H9 (cell line): ENCODE results near the gene RSPH9. TPM values are rescaled to one million over a fixed set of nuclear protein-coding genes. Genes with fewer than 3 reads are reported as not detected.

Experiments
- DNase-seq: peaks from one replicate; pipeline ENCODE4 v3.0.0-alpha.2; 2017
- H2AFZ ChIP-seq: one replicate; pipeline ENCODE4 v1.6.1; 2013; ENCODE audit warnings: mild to moderate bottlenecking, low read length, control low read depth, moderate library complexity
- H2AK5ac ChIP-seq: 2 replicates; pipeline ENCODE4 v1.6.1; 2013; ENCODE audit warnings: low read length, control low read depth, mixed read lengths; ENCODE audit not compliant: insufficient read length
- H2BK120ac ChIP-seq: one replicate; pipeline ENCODE4 v1.6.1; 2013; ENCODE audit warnings: low read depth, mild to moderate bottlenecking, low read length, control low read depth, inconsistent platforms; ENCODE audit not compliant: poor library complexity, severe bottlenecking
- H2BK12ac ChIP-seq: 2 replicates; pipeline ENCODE4 v1.6.1; 2013; ENCODE audit warnings: low read length, control low read depth, mixed read lengths, low read depth; ENCODE audit not compliant: insufficient read length
- H2BK15ac ChIP-seq: 2 replicates; pipeline ENCODE4 v1.6.1; 2013; ENCODE audit warnings: low read depth, low read length, control low read depth
- H2BK20ac ChIP-seq: one replicate; pipeline ENCODE4 v1.6.1; 2013; ENCODE audit warnings: low read depth, mild to moderate bottlenecking, low read length, control low read depth, inconsistent platforms; ENCODE audit not compliant: poor library complexity, severe bottlenecking
- H2BK5ac ChIP-seq: 2 replicates; pipeline ENCODE4 v1.6.1; 2013; ENCODE audit warnings: low read length, control low read depth, mixed read lengths; ENCODE audit not compliant: insufficient read length
- H3K14ac ChIP-seq: 2 replicates; pipeline ENCODE4 v1.6.1; 2013; ENCODE audit warnings: low read length, control low read depth; ENCODE audit not compliant: insufficient read depth
- H3K18ac ChIP-seq: 2 replicates; pipeline ENCODE4 v1.6.1; 2013; ENCODE audit warnings: low read depth, mild to moderate bottlenecking, mixed read lengths, low read length, control low read depth; ENCODE audit not compliant: insufficient read length
- H3K23ac ChIP-seq: 2 replicates; pipeline ENCODE4 v1.6.1; 2013; ENCODE audit warnings: low read length, control low read depth, mixed read lengths, low read depth; ENCODE audit not compliant: insufficient read length
- H3K23me2 ChIP-seq: 2 replicates; pipeline ENCODE4 v1.6.1; 2013; ENCODE audit warnings: low read depth, mild to moderate bottlenecking, mixed read lengths, low read length, control low read depth; ENCODE audit not compliant: insufficient read length, poor library complexity, severe bottlenecking
- H3K27ac ChIP-seq: 2 replicates; pipeline ENCODE4 v1.5.1; 2013; ENCODE audit warnings: low read length, control low read depth, mixed read lengths, low read depth; ENCODE audit not compliant: insufficient read length
- H3K27me3 ChIP-seq: 2 replicates; pipeline ENCODE4 v1.6.1; 2013; ENCODE audit warnings: low read length, control low read depth, inconsistent platforms; ENCODE audit not compliant: insufficient read depth
- H3K4ac ChIP-seq: 2 replicates; pipeline ENCODE4 v1.6.1; 2013; ENCODE audit warnings: low read depth, mild to moderate bottlenecking, control low read depth, inconsistent platforms, low read length, moderate library complexity
- H3K4me1 ChIP-seq: 2 replicates; pipeline ENCODE4 v1.6.1; 2013; ENCODE audit warnings: low read length, control low read depth, inconsistent platforms; ENCODE audit not compliant: insufficient read depth
- H3K4me2 ChIP-seq: 2 replicates; pipeline ENCODE4 v1.6.1; 2013; ENCODE audit warnings: low read length, control low read depth, mixed read lengths; ENCODE audit not compliant: insufficient read length, insufficient read depth
- H3K56ac ChIP-seq: 2 replicates; pipeline ENCODE4 v1.6.1; 2013; ENCODE audit warnings: low read depth, mild to moderate bottlenecking, mixed read lengths, low read length, control low read depth; ENCODE audit not compliant: insufficient read length
- H3K79me1 ChIP-seq: 2 replicates; pipeline ENCODE4 v1.6.1; 2013; ENCODE audit warnings: low read depth, mild to moderate bottlenecking, moderate library complexity, low read length, control low read depth, inconsistent platforms; ENCODE audit not compliant: insufficient read depth, poor library complexity, severe bottlenecking
- H3K79me2 ChIP-seq: 2 replicates; pipeline ENCODE4 v1.6.1; 2013; ENCODE audit warnings: low read length, control low read depth, inconsistent platforms; ENCODE audit not compliant: insufficient read depth
- H3K9ac ChIP-seq: 2 replicates; pipeline ENCODE4 v1.6.1; 2013; ENCODE audit warnings: low read length, control low read depth, mixed read lengths; ENCODE audit not compliant: insufficient read length; ENCODE audit errors: extremely low read depth
- H3K9me3 ChIP-seq: one replicate; pipeline ENCODE4 v1.6.1; 2013; ENCODE audit warnings: low read depth, low read length, inconsistent platforms; ENCODE audit not compliant: control insufficient read depth
- H3T11ph ChIP-seq: one replicate; pipeline ENCODE4 v1.6.1; 2013; ENCODE audit warnings: mild to moderate bottlenecking, low read length, control low read depth, inconsistent platforms
- H4K20me1 ChIP-seq: one replicate; pipeline ENCODE4 v1.6.1; 2013; ENCODE audit not compliant: control insufficient read depth, insufficient read length, insufficient read depth
- H4K5ac ChIP-seq: 2 replicates; pipeline ENCODE4 v1.6.1; 2013; ENCODE audit warnings: low read depth, mild to moderate bottlenecking, mixed read lengths, low read length, control low read depth; ENCODE audit not compliant: insufficient read length
- H4K8ac ChIP-seq: replicated peaks from 2 replicates; pipeline ENCODE4 v1.6.1; 2013; ENCODE audit warnings: low read length, control low read depth, mixed read lengths, low read depth; ENCODE audit not compliant: insufficient read length
- H4K91ac ChIP-seq: 2 replicates; pipeline ENCODE4 v1.6.1; 2013; ENCODE audit warnings: low read depth, mild to moderate bottlenecking, moderate library complexity, mixed read lengths, low read length, control low read depth; ENCODE audit not compliant: insufficient read length
- H3K27ac Mint-ChIP-seq, 3 experiments: 2 replicates in 2 of 3; 3 replicates in 1 of 3; pipeline ENCODE4 v1.8.0; 2020 to 2021; ENCODE audit warnings: mixed read lengths in 3 of 3, mild to moderate bottlenecking in 1 of 3, moderate library complexity in 1 of 3
- H3K27me3 Mint-ChIP-seq: 2 replicates; pipeline ENCODE4 v1.8.0; 2021; ENCODE audit warnings: low read depth, mild to moderate bottlenecking, moderate library complexity, mixed read lengths
- H3K36me3 Mint-ChIP-seq, 3 experiments: 2 replicates in 2 of 3; 3 replicates in 1 of 3; pipeline ENCODE4 v1.8.0; 2020 to 2021; ENCODE audit warnings: low read depth in 3 of 3, mixed read lengths in 3 of 3; ENCODE audit not compliant: insufficient read depth in 1 of 3
- H3K4me1 Mint-ChIP-seq, 2 experiments: 2 replicates each; pipeline ENCODE4 v1.8.0; 2020; ENCODE audit warnings: mixed read lengths in 2 of 2
- H3K4me3 Mint-ChIP-seq, 2 experiments: 2 replicates in 1 of 2; 3 replicates in 1 of 2; pipeline ENCODE4 v1.8.0; 2020 to 2021; ENCODE audit warnings: mild to moderate bottlenecking in 2 of 2, mixed read lengths in 2 of 2, moderate library complexity in 1 of 2
- H3K9me3 Mint-ChIP-seq, 2 experiments: 2 replicates in 1 of 2; 3 replicates in 1 of 2; pipeline ENCODE4 v1.8.0; 2020; ENCODE audit warnings: mild to moderate bottlenecking in 2 of 2, mixed read lengths in 2 of 2, moderate library complexity in 1 of 2
- CTCF ChIP-seq: fragments of 200-600 bp; sonication (generic); conservative IDR thresholded peaks from 3 replicates; pipeline ENCODE4 v1.8.0; 2021; ENCODE audit warnings: antibody characterized with exemption, mild to moderate bottlenecking
- WGBS: extraction: QIAGEN DNeasy Blood & Tissue Kit; methylation state at CpG from one replicate; pipeline ENCODE4 v1.1.7; 2013; ENCODE audit warnings: missing lambda C conversion rate, low lambda C conversion rate, mixed read lengths; ENCODE audit not compliant: insufficient read length; ENCODE audit errors: extremely low coverage; 5-methylcytosine and 5-hydroxymethylcytosine counted together
- total RNA-seq: library from RNA; stranded (reverse); gene quantifications from 2 replicates; pipeline ENCODE4 v1.2.1, GENCODE V29; 2021

RSPH9 gene
- total RNA-seq, 1 experiment from 2014 or later, result 0.39 TPM

GRCh38 chr6:43683708-43684455 lies 39.0 kb downstream of the RSPH9 start:
- Histone ChIP-seq H4K91ac (no peak overlapping the region), H3K23ac (no peak overlapping the region), H4K5ac (no peak overlapping the region), H3K79me2 (peaks cover 26% of the 10 kb centered on the region), H3K27ac (no peak overlapping the region), H2AK5ac (no peak overlapping the region), H4K8ac (no peak overlapping the region), H3K23me2 (peaks cover 8% of the 10 kb centered on the region), H3K56ac (no peak overlapping the region), H3K27me3 (no peaks in the 10 kb centered on the region), H3K9me3 (no peaks in the 10 kb centered on the region), H3K14ac (no peak overlapping the region), H3K4ac (no peak overlapping the region), H2BK15ac (no peak overlapping the region), H3K4me1 (no peaks in the 10 kb centered on the region; the same call in 1 of the 2 replicates), H3K18ac (no peak overlapping the region), H2BK5ac (no peak overlapping the region), H2AFZ (no peak overlapping the region), H2BK12ac (no peak overlapping the region), H3T11ph (no peak overlapping the region), H3K4me2 (no peak overlapping the region), H2BK20ac (no peak overlapping the region), H2BK120ac (no peak overlapping the region), H3K9ac (no peak overlapping the region), H4K20me1 (no peaks in the 10 kb centered on the region), H3K79me1 (peaks cover 13% of the 10 kb centered on the region)
- Mint-ChIP-seq H3K27me3 (no peaks in the 10 kb centered on the region), H3K36me3 (peaks cover 7 to 17% (median 10%) of the 10 kb centered on the region in 3 experiments; a peak in 4 of 7 replicates), H3K4me1 (peaks cover 26 to 29% of the 10 kb centered on the region in 2 experiments), H3K4me3 (no peak overlapping the region), H3K27ac (peak overlapping the region in 1 of 3 experiments; percentile 11; a peak in 1 of 7 replicates), H3K9me3 (no peaks in the 10 kb centered on the region)
- no CpG with 5 or more reads among the region's 1 CpG for WGBS
- TF ChIP-seq CTCF, result no peak
- no peak for DNase-seq
